HG03159 (cell line): ENCODE results near the gene KRTAP5-8.
"Not testable (repeated sequence)": the region's sequence is repeated elsewhere in the genome, so short reads cannot be mapped to it uniquely, and the experiment has no call there.

ENCODE experiments used
- ATAC-seq: cut with Tn5 transposase; IDR thresholded peaks from one replicate; pipeline ENCODE4 v1.9.1; 2021; ENCODE audit warnings: mild to moderate bottlenecking, moderate library complexity; ENCODE audit not compliant: unreplicated experiment

Gene KRTAP5-8

DNA sequence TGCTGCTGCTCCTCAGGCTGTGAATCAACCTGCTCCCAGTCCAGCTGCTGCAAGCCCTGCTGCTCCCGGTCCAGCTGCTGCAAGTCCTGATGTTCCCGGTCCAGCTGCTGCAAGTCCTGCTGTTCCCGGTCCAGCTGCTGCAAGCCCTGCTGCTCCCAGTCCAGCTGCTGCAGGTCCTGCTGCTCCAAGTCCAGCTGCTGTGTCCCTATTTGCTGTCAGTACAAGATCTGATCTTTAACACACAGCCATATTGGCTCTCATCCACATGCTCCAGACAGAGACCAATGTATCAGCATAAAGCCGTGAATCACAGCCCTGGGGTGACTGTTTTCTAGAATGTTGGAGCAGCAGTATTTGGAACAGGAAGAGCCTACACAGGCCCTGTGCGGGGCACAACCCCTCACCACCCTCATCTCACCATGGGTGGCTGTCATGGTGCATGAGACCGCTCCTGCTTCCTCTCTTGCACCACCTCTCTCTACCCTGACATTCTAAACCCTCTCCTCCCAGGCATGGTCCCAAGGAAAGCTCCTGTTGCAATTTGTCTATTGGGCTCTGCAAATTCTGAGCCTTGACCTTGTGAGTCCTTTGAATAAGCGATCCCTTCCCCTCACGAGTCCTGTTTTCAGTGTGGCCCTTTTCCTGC is 31.0 kb downstream of the KRTAP5-8 start:
- no peak for ATAC-seq

DNA sequence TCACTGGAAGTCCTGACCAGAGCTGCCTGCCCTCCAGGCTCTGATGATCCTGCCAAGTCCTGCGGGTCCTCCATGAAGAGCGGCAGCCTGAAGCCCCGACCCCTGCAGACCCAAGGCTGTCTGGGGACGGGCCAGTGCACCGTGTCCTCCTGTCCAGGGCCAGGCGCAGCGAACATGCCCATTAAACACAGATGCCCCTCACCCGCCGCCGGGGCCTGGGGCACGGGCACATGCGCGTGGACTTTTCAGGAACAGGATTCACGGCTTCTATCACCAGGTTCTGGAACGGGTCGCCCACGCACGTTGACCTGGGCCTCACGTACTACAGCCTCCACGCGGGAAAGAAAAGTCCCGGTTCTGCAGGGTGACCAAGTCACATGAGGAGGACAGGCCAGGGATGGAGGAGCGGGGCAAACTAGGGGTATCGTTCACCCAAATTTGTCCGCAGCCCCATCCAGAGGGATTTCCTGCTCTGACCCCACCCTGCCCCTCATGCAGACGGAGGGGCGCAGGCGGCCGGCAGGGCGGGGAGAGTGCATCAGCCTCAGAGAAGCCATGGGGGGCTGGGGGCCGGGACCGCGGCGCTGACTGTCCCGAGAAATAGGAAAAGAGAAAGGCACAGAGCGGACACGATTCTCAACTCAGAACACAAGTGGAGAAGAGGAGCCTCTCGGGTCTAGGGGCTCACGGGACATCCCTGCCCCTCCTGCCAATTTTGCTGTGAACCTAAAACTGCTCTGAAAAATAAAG is 33.5 kb downstream of the KRTAP5-8 start:
- ATAC-seq: not testable (repeated sequence)

DNA sequence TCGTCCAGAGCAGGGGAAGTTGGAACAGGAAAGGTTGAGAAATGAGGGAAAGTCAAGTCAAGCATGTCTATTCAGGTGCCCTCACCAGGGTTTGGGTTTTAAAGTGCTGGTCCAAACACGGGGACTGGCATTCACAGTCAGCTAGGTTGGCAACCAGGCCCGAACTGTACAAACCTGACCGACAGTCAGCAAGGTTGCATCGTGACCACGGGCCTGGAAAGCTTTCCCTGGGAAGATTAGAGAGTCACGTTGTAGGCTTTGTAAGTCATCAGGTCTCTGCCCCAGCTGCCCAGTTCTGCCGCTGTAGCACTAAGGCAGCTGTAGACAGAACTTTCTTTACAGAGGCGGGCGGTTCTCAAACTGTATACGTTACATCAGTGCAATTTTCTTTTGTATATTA is 35.0 kb downstream of the KRTAP5-8 start:
- no peak for ATAC-seq

DNA sequence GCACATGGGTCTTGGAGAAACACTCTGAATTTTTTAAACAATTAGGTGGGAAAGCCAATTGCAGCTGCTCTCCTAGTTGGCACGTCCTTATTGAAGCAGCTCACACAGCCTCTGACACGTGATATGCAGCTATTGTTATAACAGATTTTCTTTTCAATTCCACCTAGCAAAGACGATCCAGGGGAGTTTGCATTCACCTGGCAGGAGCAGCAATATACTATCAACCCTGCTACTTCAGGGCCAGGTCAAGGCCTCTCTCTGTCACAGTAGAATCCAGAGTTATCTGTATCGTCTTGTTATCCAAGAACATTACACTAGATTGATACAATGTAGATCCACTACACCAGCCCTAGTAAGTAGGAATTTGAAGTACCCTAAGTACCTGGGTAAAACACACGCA is 36.6 kb downstream of the KRTAP5-8 start:
- ATAC-seq: no peak

DNA sequence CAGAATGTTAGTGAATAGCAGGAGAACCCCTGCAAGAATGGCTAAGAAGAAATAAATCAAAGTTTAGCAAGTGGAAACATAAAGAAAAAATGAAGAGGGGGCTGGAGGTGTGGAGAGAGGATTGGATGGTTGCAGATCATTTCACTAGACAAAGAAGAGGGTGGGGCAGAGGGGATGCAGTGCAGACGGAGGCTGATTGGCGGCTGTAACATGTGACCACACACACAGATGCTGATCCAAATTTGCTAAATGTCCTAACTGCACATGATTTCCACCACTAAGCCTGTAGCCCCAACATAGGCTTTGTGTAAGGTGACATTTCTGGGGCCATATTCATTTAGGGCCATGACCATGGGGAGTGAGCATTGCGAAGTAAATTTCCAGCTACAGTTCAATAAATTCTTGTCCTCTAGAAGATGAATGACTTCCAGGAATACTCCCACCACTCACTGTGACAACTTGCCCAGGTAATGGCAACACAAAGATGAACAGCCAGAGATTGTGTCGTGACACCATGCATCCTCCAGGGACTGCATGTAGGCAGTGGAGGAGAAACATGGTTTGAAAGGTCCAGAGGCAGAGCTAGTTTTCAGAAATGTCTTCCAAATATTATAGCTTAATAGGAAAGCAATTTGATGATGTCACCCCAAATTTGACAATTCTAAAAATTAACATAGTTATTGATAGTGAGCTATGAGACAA is 38.0 kb downstream of the KRTAP5-8 start:
- ATAC-seq: no peak

DNA sequence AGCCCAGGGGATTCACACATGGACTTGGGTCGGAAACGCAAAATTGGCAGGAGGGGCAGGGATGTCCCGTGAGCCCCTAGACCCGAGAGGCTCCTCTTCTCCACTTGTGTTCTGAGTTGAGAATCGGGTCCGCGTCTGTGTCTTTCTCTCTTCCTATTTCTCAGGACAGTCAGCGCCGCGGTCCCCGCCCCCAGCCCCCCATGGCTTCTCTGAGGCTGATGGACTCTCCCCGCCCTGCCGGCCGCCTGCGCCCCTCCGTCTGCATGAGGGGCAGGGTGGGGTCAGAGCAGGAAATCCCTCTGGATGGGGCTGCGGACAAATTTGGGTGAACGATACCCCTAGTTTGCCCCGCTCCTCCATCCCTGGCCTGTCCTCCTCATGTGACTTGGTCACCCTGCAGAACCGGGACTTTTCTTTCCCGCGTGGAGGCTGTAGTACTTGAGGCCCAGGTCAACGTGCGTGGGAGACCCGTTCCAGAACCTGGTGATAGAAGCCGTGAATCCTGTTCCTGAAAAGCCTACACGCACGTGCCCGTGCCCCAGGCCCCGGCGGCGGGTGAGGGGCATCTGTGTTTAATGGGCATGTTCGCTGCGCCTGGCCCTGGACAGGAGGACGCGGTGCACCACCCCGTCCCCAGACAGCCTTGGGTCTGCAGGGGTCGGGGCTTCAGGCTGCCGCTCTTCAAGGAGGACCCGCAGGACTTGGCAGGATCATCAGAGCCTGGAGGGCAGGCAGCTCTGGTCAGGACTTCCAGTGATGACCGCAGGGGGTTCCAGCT is 39.1 kb downstream of the KRTAP5-8 start:
- not testable (repeated sequence) for ATAC-seq

DNA sequence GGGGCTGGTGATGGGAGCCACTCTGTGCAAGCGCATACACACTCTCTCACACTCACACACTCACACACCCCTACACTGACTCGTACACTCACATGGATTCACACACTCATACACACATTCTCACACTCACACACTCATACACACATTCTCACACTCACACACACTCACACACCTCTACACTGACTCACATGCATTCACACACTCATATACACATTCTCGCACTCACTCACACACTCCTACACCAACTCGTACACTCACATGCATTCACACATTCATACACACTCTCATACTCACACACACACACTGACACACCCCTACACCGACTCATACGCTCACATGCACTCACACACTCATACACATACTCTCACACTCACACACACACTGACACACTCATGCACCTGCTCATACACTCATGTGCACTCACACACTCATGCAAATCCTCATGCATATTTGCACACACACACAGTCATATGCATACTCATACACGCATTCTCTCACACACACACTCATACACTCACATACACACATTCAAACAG is 39.7 kb downstream of the KRTAP5-8 start:
- no peak for ATAC-seq

DNA sequence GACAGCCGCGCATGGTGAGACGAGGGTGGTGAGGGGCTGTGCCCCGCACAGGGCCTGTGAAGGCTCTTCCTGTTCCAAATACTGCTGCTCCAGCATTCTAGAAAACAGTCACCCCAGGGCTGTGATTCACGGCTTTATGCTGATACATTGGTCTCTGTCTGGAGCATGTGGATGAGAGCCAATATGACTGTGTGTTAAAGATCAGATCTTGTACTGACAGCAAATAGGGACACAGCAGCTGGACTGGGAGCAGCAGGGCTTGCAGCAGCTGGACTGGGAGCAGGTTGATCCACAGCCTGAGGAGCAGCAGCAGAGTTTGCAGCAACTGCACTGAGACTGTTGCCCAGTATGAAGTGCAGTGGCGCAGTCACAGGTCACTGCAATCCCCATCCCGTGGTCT is 41.7 kb downstream of the KRTAP5-8 start:
- ATAC-seq: not testable (repeated sequence)

DNA sequence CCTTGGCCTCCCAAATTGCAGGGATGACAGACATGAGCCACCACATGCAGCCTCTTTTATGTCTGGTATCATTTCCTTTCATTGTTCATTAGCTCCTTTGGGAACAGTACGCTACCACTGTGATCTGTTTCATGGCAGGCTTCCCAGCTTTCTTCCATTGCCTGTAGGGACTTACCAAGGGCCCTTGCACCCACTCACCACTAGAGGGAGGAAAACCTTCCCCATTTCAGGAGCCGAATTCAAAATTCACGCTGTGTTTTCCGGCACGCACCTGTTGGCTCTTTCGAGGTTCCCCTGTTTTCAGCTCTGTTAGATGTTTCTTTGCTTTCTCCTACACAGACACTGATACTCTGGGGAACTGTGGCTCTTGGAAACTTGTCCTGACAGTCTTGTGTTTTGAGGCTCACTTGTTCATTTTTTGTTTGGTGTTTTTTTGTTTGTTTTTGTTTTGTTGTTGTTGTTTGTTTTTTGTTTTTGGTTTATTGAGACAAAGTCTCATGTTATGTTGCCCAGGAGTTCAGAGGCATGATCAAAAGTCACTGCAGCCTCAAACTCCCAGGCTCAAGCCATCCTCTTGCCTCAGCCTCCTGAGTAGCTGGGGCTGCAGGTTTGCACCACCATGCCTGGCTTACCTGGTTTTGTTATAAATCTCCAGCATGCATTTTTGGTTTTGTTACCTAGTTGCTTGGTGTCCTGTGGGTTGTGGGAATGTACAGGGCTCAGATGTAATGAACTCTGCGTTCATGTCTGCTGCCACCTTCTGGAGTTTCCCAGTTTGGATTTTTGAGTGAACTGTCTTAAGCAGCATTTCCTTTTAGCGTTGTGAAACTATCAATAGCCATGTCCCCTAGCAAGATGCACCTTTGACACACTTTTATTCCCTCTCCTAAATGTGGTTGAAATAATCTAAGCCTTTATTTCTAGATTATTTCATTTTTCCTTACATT is 42.5 kb downstream of the KRTAP5-8 start:
- no peak for ATAC-seq

DNA sequence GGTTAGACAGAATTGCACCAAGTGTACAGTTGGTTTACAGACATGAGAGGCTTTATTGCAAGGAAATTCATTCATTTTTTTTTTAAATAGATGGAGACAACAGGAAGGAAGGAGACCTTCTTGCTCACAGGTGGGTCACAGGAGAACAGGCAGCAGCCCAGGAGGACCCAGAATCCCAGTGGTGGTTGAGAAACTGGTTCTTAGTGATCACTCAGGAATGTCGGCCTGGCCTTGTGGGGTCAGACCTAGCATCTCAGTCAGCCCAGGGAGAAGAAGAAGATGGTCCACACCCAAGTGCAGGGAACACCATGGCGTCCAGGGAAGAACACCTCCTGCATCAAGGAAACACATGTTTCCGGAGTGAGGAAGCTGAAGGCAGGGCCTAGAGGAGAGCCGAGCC is 44.0 kb downstream of the KRTAP5-8 start:
- ATAC-seq: no peak

DNA sequence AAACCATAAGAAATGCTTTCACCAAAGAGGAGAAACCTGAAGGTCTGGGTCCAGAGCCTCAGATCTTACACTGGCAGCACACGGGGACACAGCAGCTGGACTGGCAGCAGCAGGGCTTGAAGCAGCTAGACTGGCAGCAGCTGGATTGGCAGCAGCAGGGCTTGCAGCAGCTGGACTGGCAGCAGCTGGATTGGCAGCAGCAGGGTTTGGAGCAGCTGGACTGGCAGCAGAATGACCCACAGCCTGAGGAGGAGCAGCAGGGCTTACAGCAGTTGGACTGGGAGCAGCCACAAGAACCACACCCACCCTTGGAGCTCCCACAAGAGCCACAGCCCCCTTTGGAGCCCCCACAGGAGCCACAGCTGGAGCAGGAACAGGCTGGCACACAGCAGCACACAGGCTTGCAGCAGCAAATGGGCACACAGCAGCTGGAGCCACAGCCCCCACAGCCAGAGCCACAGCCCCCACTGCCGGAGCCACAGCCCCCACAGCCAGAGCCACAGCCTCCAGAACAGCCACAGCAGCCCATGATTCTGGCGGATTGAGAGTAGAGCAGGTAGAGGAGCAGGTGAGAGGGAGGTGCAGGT is 44.6 kb downstream of the KRTAP5-8 start, which contains the start of gene KRTAP5-11:
Gene KRTAP5-11, minus strand, starts transcription at position 567 of the 587 bp plus-strand sequence. Its CDS starts 38 bp downstream, at position 529.
- no peak for ATAC-seq

DNA sequence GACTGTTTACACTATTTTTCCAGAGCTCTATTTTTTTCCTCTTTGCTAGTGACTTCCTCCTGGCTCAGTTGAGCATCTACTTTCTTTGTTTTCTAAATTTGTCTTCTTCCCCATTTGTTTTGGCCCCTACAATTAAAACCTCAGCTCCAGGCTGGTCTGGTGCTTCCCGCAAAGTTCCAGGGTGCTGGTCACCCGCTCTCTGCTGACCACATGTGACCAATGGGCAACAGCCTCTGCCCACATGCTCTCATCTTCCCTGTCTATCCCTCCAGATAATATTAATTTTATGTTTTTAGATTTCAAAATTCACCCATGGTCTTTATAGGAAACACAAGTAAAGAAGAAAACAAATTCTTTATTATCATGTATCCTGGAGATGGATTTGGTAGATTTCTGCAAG is 45.1 kb downstream of the KRTAP5-8 start:
- not testable (repeated sequence) for ATAC-seq

DNA sequence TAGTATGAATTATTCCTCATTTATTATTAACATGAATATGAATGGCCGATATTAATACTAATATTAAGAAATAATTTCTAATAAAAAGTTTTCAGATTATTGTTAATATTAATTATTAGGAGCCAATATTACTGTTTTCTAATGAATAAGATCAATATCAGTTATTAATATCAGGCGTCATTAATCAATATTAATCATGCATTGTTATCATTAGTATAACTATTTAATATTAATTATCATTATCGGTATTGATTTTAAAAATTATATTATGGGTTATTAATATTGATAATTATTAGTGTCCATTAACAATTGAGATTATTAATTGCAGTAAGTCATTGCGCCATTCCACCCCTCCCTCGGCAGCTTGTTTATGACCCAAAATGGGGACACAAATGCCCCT is 47.8 kb downstream of the KRTAP5-8 start:
- not testable (repeated sequence) for ATAC-seq

DNA sequence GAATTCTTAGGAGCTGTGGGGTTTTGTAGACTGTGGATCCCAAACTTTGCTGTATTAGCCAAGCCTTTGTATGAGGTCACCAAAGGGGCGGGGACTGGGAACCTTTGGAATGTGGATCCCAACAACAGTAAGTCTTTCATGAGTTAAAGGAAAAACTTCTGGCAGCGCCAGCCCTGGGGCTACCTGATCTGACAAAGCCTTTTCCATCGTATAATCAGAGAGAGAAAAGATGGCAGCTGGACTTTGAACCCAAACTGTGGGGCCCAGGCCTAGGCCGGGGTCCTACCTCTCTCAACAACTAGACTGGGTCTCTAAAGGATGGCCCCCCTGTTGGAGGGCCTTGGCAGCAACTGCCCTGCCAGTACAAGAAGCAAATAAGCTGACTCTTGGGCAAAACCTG is 50.5 kb downstream of the KRTAP5-8 start:
- not testable (repeated sequence) for ATAC-seq
